GM12892 (cell line): ENCODE results near the gene HACD2.

Experiments used
- POLR2A ChIP-seq: IDR thresholded peaks from 2 replicates; pipeline ENCODE4 v1.6.1; 2011; ENCODE audit warnings: low read depth, low read length, control low read depth
- POLR2AphosphoS5 ChIP-seq: IDR thresholded peaks from 2 replicates; pipeline ENCODE4 v1.6.1; 2011; ENCODE audit warnings: low read depth, low read length, control low read depth
- TAF1 ChIP-seq: IDR thresholded peaks from 2 replicates; pipeline ENCODE4 v1.6.1; 2011; ENCODE audit warnings: low read depth, mild to moderate bottlenecking, control low read depth, low read length, borderline replicate concordance

DNA sequence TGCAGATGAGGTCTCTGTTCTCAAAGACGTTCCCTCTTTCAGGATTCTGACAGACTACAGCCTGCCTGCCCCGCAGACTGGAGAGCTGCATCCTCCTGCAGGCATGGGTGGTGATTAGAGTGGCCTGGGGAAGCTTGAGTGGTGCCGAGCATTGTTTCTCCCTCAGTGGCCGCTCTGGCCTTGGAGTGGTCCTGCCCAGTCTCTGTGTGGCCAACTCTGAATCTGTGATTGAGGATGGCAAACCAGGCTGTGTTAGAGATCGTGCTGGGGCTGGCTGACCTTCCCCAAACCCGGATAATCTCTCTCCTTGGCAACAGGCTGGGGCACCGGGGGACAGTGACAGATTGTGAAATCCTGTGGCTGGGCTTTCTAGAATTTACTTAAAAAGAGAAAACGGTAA, 125.0 kb downstream of the HACD2 start:
- TF ChIP-seq TAF1 (no peak), POLR2AphosphoS5 (no peak), POLR2A (no peak)
